22Rv1 (cell line): ENCODE measurements around the gene LASP1NB.
A peak's percentile ranks its signal among the peaks of the same experiment; 100 is the strongest.

ENCODE experiments used
- CTCF ChIP-seq: fragments of 450-650 bp; IDR thresholded peaks from 2 replicates; pipeline ENCODE4 v1.5.1; 2017; ENCODE audit warnings: mild to moderate bottlenecking
- ZFX ChIP-seq: fragments of 450-650 bp; IDR thresholded peaks from 2 replicates; pipeline ENCODE4 v1.6.1; 2017; ENCODE audit warnings: antibody characterized with exemption, borderline replicate concordance

- 0 out of 2 replicates have a peak, but pooled peaks have one; percentile 7 for TF ChIP-seq CTCF
- TF ChIP-seq ZFX: no peak
Observed at GRCh38 chr17:38970128-38970527, 44.7 kb downstream of the LASP1NB start.
